Loucy (cell line): ENCODE measurements around the gene SIRT7.

ENCODE experiments used
- H2AFZ ChIP-seq: fragments of 200-600 bp; sonication (generic); 2 replicates; pipeline ENCODE4 v1.6.0; 2016; ENCODE audit warnings: antibody characterized with exemption, mild to moderate bottlenecking, low read length, moderate library complexity
- H3F3A ChIP-seq: fragments of 200-600 bp; 2 replicates; pipeline ENCODE4 v1.6.0; 2016; ENCODE audit warnings: antibody characterized with exemption, low read depth, mild to moderate bottlenecking
- H3K27me3 ChIP-seq: fragments of 200-600 bp; sonication (generic); 2 replicates; pipeline ENCODE4 v1.6.1; 2014; ENCODE audit warnings: low read length, mild to moderate bottlenecking; ENCODE audit not compliant: insufficient read depth, poor library complexity, severe bottlenecking
- H3K36me3 ChIP-seq: fragments of 200-600 bp; sonication (generic); 2 replicates; pipeline ENCODE4 v1.6.1; 2016; ENCODE audit warnings: low read length; ENCODE audit not compliant: insufficient read depth
- H3K4me1 ChIP-seq: fragments of 200-600 bp; sonication (generic); 2 replicates; pipeline ENCODE4 v1.5.1; 2014; ENCODE audit warnings: low read length, mild to moderate bottlenecking; ENCODE audit not compliant: insufficient read depth, poor library complexity, severe bottlenecking
- H3K4me2 ChIP-seq: fragments of 200-600 bp; sonication (generic); 2 replicates; pipeline ENCODE4 v1.6.0; 2014; ENCODE audit warnings: antibody characterized with exemption, low read length, low read depth, mild to moderate bottlenecking; ENCODE audit not compliant: poor library complexity, severe bottlenecking
- H3K4me3 ChIP-seq: fragments of 200-600 bp; sonication (generic); 2 replicates; pipeline ENCODE4 v1.5.1; 2014; ENCODE audit warnings: low read length, mild to moderate bottlenecking, mixed read lengths; ENCODE audit not compliant: poor library complexity, severe bottlenecking
- H3K79me2 ChIP-seq: fragments of 200-600 bp; sonication (generic); 2 replicates; pipeline ENCODE4 v1.6.1; 2014; ENCODE audit warnings: low read length; ENCODE audit not compliant: insufficient read depth
- H3K9ac ChIP-seq: fragments of 200-600 bp; sonication (generic); 2 replicates; pipeline ENCODE4 v1.6.0; 2014; ENCODE audit warnings: mild to moderate bottlenecking, low read depth, low read length, moderate library complexity; ENCODE audit not compliant: poor library complexity, severe bottlenecking
- H3K9me2 ChIP-seq: fragments of 200-600 bp; sonication (generic); replicated peaks from 2 replicates; pipeline ENCODE4 v1.6.1; 2016; ENCODE audit warnings: low read depth, low read length, mixed read lengths
- H3K9me3 ChIP-seq: fragments of 200-600 bp; sonication (generic); 2 replicates; pipeline ENCODE4 v1.6.1; 2014; ENCODE audit warnings: mild to moderate bottlenecking, antibody characterized with exemption, low read length, low read depth; ENCODE audit not compliant: insufficient read depth
- H4K20me1 ChIP-seq: fragments of 200-600 bp; sonication (generic); 2 replicates; pipeline ENCODE4 v1.6.0; 2014; ENCODE audit warnings: antibody characterized with exemption, low read length, mild to moderate bottlenecking; ENCODE audit not compliant: insufficient read depth, poor library complexity, severe bottlenecking
- EZH2phosphoT487 ChIP-seq: fragments of 200-600 bp; IDR thresholded peaks from 2 replicates; pipeline ENCODE4 v1.6.1; 2018; ENCODE audit warnings: antibody characterized with exemption, mild to moderate bottlenecking, moderate library complexity, borderline replicate concordance
- TF ChIP-seq, protein P1 (sequence below): fragments of 200-600 bp; sonication (generic); conservative IDR thresholded peaks from 2 replicates; pipeline ENCODE4 v1.5.1; 2014; ENCODE audit warnings: mild to moderate bottlenecking, antibody characterized with exemption, low read length

The SIRT7 gene

DNA sequence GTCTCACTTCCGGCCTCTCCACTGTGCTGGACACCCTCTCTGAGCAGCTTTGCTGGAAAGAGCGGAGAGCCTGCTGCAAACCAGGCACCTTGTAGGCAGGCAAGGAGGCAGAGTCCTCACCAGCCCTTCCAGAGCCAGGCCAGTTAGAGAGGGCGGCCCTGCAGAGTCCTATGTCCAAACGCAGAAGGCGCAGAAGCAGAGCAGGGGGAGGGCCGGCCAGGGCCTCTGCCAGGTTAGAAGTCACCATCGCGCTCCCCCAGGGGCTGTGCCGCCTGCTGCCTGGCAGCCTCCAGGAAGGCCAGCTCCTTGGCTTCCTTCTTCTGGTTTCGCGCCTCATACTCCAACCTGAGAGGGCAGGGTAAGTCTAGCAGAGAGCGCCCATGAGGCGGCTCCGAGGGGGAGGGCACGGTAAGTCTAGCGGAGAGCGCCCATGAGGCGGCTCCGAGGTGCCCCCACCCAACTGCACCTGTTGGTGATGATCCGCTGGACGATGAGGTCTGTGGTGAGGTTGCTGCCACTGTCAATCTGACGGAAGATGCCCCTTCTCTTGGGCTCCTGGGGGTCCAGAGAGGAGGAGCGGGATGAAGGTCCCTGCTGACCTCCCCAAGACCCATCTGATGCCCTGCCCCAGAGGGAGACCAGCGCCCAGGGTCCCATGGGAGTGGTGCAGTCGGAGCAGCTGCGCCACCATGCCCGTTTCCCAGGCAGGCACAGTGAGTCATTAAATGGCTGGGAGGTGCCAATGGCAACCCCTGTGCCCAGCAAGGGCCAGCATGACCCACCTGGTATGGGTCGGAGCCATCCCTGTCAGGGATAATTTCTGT, 13.2 kb downstream of the SIRT7 start:
- TF ChIP-seq, protein P1, sequence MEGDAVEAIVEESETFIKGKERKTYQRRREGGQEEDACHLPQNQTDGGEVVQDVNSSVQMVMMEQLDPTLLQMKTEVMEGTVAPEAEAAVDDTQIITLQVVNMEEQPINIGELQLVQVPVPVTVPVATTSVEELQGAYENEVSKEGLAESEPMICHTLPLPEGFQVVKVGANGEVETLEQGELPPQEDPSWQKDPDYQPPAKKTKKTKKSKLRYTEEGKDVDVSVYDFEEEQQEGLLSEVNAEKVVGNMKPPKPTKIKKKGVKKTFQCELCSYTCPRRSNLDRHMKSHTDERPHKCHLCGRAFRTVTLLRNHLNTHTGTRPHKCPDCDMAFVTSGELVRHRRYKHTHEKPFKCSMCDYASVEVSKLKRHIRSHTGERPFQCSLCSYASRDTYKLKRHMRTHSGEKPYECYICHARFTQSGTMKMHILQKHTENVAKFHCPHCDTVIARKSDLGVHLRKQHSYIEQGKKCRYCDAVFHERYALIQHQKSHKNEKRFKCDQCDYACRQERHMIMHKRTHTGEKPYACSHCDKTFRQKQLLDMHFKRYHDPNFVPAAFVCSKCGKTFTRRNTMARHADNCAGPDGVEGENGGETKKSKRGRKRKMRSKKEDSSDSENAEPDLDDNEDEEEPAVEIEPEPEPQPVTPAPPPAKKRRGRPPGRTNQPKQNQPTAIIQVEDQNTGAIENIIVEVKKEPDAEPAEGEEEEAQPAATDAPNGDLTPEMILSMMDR: no peak
- Histone ChIP-seq H3F3A (no peaks in the 10 kb centered on the region; the same call in 1 of the 2 replicates), H4K20me1 (peaks cover 2% of the 10 kb centered on the region), H3K4me1 (peaks cover 7% of the 10 kb centered on the region), H3K27me3 (no peaks in the 10 kb centered on the region), H3K9ac (no peak overlapping the region), H3K79me2 (peaks cover 9% of the 10 kb centered on the region), H2AFZ (no peak overlapping the region), H3K9me2 (no peaks in the 10 kb centered on the region), H3K9me3 (no peaks in the 10 kb centered on the region), H3K4me2 (no peak overlapping the region), H3K36me3 (peaks cover 3% of the 10 kb centered on the region; the same call in 1 of the 2 replicates), H3K4me3 (no peak overlapping the region)

DNA sequence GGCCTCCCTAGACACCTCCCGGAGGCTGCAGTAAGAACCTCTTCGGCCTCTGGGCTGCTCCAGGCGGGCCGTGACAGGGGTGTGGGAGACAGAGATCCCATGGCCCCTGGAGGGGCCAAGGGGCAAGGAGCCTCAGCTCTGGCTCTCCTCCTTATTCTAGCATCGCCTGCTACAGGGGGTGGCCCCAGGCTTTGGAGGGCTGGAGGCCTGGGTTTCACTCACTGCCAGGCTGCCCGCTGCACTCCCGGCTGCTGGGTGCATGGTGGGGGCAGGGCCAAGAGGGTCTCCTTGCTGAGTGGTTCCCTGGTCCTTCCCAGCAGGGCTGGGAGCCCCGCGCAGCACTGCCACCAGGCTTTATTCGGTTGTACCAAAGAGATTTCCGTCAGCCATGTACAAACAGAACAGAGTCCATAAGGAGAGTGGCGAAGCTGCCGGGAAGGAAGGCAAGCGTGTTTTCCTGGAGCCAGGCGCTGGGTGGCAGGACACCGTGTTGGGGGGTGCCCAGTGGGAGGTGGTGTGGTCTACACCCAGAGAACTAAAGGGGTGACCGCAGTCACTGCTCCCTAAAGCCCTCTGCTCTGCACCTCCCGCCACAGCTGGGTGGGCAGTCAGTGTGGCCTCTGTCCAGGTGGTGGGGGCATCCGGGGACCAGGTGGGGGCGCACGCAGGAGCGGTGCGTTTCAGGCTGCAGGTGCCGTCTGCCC, 13.9 kb downstream of the SIRT7 start:
- no peak overlapping the region for H3K4me3 ChIP-seq

DNA sequence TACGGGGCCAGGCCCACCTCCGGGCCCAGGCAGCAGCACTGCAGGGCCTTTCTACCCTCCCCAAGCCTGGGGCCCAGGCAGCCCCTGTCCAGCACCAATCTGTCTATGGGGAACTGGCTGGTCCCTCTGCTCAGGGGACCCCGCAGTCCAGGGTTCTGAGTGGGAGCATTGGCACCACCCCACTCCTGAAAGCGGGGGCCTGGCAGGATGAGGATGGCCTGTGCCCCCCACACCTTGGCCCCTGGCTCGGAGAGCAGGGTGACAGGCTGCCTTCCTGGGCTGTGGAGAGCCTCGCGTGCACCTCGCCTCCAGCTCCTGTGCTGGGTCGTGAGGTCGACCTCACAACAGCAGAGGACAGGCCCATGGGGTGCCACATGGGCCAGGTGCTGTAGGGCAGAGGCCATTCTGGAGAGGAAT, 14.6 kb downstream of the SIRT7 start:
- Histone ChIP-seq H3K79me2 (no peaks in the 10 kb centered on the region), H3K9me3 (no peaks in the 10 kb centered on the region), H3K4me2 (no peak overlapping the region), H3K27me3 (no peaks in the 10 kb centered on the region), H2AFZ (no peak overlapping the region), H3F3A (no peaks in the 10 kb centered on the region; the same call in 1 of the 2 replicates), H3K4me1 (no peaks in the 10 kb centered on the region), H3K4me3 (no peak overlapping the region), H3K9ac (no peak overlapping the region), H4K20me1 (no peaks in the 10 kb centered on the region), H3K9me2 (no peaks in the 10 kb centered on the region), H3K36me3 (peaks cover 3% of the 10 kb centered on the region; the same call in 1 of the 2 replicates)
- TF ChIP-seq, protein P1: no peak
- TF ChIP-seq EZH2phosphoT487: no peak

More for the DNA sequence above, 13.9 kb downstream of the SIRT7 start:
- H3K9ac ChIP-seq: no peak overlapping the region
- H3K9me2 ChIP-seq: no peaks in the 10 kb centered on the region
- H3F3A ChIP-seq: no peaks in the 10 kb centered on the region; the same call in 1 of the 2 replicates
- H2AFZ ChIP-seq: no peak overlapping the region
- no peaks in the 10 kb centered on the region for H3K9me3 ChIP-seq
- H3K27me3 ChIP-seq: no peaks in the 10 kb centered on the region
- peaks cover 3% of the 10 kb centered on the region; the same call in 1 of the 2 replicates for H3K36me3 ChIP-seq
- H4K20me1 ChIP-seq: no peaks in the 10 kb centered on the region
- no peak for TF ChIP-seq EZH2phosphoT487
- TF ChIP-seq, protein P1: no peak
- H3K4me1 ChIP-seq: no peaks in the 10 kb centered on the region
- peaks cover 1% of the 10 kb centered on the region; the same call in 1 of the 2 replicates for H3K79me2 ChIP-seq
- no peak overlapping the region for H3K4me2 ChIP-seq
